Mesothelial cell of epicardium (in vitro differentiated cells): Measurements from ENCODE around the gene ATP2B1. TPM values are rescaled to one million over a fixed set of nuclear protein-coding genes. Genes with fewer than 3 reads are reported as not detected.

Experiments used
- DNase-seq, 2 experiments: peaks; one replicate each; pipeline ENCODE4 v3.0.0; 2021; ENCODE audit warnings: low spot score in 2 of 2; ENCODE audit not compliant: unreplicated experiment in 2 of 2
- H3K27ac Mint-ChIP-seq: 2 replicates; pipeline ENCODE4 v1.8.0; 2021; ENCODE audit warnings: mixed read lengths
- H3K27me3 Mint-ChIP-seq: 2 replicates; pipeline ENCODE4 v1.8.0; 2021; ENCODE audit warnings: low read depth, mixed read lengths
- H3K36me3 Mint-ChIP-seq: 2 replicates; pipeline ENCODE4 v1.8.0; 2021; ENCODE audit warnings: mixed read lengths
- H3K4me1 Mint-ChIP-seq: 2 replicates; pipeline ENCODE4 v1.8.0; 2021; ENCODE audit warnings: mixed read lengths
- H3K4me3 Mint-ChIP-seq: 2 replicates; pipeline ENCODE4 v1.8.0; 2021; ENCODE audit warnings: mild to moderate bottlenecking, moderate library complexity, mixed read lengths
- H3K9me3 Mint-ChIP-seq: 2 replicates; pipeline ENCODE4 v1.8.0; 2021; ENCODE audit warnings: mixed read lengths
- CTCF ChIP-seq: fragments of 200-600 bp; sonication (generic); IDR thresholded peaks from one replicate; pipeline ENCODE4 v1.5.0; 2021; ENCODE audit warnings: antibody characterized with exemption; ENCODE audit not compliant: unreplicated experiment
- total RNA-seq: library from RNA; stranded (reverse); gene quantifications from 3 replicates; pipeline ENCODE4 v1.2.1, GENCODE V29; 2021

ATP2B1 gene
- total RNA-seq, 1 donor from 2014 or later = 131 TPM

- Mint-ChIP-seq H3K9me3 (no peaks in the 10 kb centered on the region), H3K36me3 (no peaks in the 10 kb centered on the region), H3K27ac (no peak overlapping the region), H3K4me1 (peaks cover 30% of the 10 kb centered on the region), H3K4me3 (no peak overlapping the region), H3K27me3 (no peaks in the 10 kb centered on the region)
- no peak for DNase-seq
- TF ChIP-seq CTCF = no peak
Measured at GRCh38 chr12:89539426-89540223, 169.0 kb downstream of the ATP2B1 start.

- Mint-ChIP-seq H3K36me3 (no peaks in the 10 kb centered on the region), H3K9me3 (no peaks in the 10 kb centered on the region), H3K4me3 (no peak overlapping the region), H3K4me1 (peaks cover 27% of the 10 kb centered on the region), H3K27ac (no peak overlapping the region), H3K27me3 (no peaks in the 10 kb centered on the region)
- DNase-seq = no peak
- TF ChIP-seq CTCF = no peak
Measured at GRCh38 chr12:89538897-89539296, 169.7 kb downstream of the ATP2B1 start.

Other genes with a start within 250 kb of the ATP2B1 start
- gene GALNT4, start 184.0 kb downstream of the ATP2B1 start, total RNA-seq = 6.4 to 7.2 TPM (median 6.4 TPM) in 3 replicates
- 11.9 to 12.5 TPM (median 12.1 TPM) in 3 replicates for gene POC1B, start 182.8 kb downstream of the ATP2B1 start, total RNA-seq